ENCODE results near the gene CFAP47. TPM values are rescaled to one million over a fixed set of nuclear protein-coding genes. Genes with fewer than 3 reads are reported as not detected.
"Not testable (repeated sequence)": the region's sequence is repeated elsewhere in the genome, so short reads cannot be mapped to it uniquely, and the experiment has no call there.

CFAP47 gene
- total RNA-seq, 4 donors from 2014 or later: 0.03 TPM; not detected in 3

DNA sequence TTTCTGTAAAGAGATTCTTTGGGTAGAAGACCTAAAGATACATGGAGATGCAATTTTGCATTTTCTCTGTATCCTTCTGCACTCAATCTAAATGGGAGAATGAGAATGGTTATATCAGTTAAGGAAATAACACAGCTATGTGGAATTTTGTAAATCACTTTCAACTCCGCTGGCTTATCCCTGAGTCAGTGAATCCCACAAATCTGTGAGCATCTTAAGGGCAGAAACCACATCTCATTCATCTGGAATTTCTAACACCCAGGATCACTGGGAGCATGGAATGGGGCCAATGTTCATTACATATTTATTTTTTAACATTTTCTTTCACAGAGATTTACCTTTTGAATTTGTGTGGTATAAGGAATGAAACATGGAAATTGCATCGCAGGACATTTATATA is 167.8 kb downstream of the CFAP47 start:
- no peak for DNase-seq (ENCODE audit: low spot score in 2 of 2)
- TF ChIP-seq POLR2A (IDR thresholded peaks at IDR 0.05): no peak
- TF ChIP-seq, protein P1, sequence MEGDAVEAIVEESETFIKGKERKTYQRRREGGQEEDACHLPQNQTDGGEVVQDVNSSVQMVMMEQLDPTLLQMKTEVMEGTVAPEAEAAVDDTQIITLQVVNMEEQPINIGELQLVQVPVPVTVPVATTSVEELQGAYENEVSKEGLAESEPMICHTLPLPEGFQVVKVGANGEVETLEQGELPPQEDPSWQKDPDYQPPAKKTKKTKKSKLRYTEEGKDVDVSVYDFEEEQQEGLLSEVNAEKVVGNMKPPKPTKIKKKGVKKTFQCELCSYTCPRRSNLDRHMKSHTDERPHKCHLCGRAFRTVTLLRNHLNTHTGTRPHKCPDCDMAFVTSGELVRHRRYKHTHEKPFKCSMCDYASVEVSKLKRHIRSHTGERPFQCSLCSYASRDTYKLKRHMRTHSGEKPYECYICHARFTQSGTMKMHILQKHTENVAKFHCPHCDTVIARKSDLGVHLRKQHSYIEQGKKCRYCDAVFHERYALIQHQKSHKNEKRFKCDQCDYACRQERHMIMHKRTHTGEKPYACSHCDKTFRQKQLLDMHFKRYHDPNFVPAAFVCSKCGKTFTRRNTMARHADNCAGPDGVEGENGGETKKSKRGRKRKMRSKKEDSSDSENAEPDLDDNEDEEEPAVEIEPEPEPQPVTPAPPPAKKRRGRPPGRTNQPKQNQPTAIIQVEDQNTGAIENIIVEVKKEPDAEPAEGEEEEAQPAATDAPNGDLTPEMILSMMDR (IDR thresholded peaks at IDR 0.05): no peak
- no peak overlapping the region for H3K4me3 ChIP-seq (ENCODE audit: low read depth, poor library complexity, severe bottlenecking)
- 69 to 79% methylated on average over 2 of the region's 2 CpGs for WGBS, 2 donors
- intact Hi-C loops (cut with DNase I; ENCODE audit: low total_unique reads): no loop called here

DNA sequence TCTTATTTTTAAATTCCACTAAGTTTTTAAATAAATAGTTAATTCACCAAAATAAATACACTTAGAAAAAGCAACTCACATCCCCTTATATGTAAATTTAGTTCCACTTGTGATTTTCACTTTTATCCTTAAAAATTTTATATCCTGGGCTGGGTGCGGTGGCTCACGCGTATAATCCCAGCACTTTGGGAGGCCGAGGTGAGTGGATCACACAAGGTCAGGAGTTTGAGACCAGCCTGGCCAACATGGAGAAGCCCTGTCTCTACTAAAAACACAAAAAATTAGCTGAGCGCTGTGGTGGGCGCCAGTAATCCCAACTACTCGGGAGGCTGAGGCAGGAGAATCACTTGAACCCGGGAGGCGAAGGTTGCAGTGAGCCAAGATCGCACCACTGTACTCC is 169.4 kb downstream of the CFAP47 start:
- intact Hi-C loops (cut with DNase I; ENCODE audit: low total_unique reads); H3K4me3 ChIP-seq (ENCODE audit: low read depth, poor library complexity, severe bottlenecking); DNase-seq (ENCODE audit: low spot score in 2 of 2): not testable (repeated sequence)
- WGBS, 2 donors: 89 to 94% methylated on average over 10 of the region's 10 CpGs

DNA sequence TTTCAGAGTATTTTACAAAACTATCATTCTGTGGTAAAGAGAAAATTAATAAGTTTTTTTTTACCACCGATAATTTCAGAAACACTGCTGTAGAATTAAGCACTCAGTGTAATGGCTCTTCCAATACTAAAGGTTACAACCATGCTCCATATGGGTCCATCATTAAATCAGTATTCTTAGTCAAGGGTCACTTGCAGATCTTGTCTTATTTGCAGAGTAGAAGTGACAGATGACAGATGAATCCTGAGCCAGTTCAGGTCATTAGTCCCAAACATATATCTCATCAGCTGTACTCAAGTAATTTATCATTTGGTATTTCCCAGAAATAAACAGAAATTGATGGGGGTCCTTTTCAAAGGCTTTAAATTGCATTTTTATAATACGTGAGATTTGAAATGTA is 182.9 kb downstream of the CFAP47 start:
- WGBS, 2 donors: 73 to 94% methylated on average over 2 of the region's 2 CpGs
- intact Hi-C loops (cut with DNase I; ENCODE audit: low total_unique reads): no loop called here

DNA sequence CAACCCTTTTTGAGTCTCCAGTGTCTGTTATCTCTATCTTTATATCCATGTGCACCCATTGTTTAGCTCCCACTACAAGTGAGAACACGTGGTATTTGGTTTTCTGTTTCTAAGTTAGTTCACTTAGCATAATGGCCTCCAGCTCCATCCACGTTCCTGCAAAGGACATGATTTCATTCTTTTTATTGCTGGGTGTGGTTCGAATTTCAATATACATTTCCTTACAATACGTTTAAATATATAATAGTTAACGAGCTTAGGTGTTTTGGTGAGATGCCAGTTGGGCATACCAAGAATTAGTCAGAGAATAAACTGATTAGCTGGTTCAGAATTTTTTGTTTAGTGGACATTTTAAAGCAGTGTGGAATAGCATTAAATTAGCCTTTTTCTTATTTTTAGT is 196.7 kb downstream of the CFAP47 start:
- intact Hi-C loops (cut with DNase I; ENCODE audit: low total_unique reads): no loop called here
- WGBS, 2 donors: 32% methylated on average over 5 of the region's 5 CpGs
- TF ChIP-seq, protein P1 (IDR thresholded peaks at IDR 0.05): no peak
- TF ChIP-seq POLR2A (IDR thresholded peaks at IDR 0.05): no peak
- no peak overlapping the region for H3K4me3 ChIP-seq (ENCODE audit: low read depth, poor library complexity, severe bottlenecking)
- no peak for DNase-seq (ENCODE audit: low spot score in 2 of 2)

More for the DNA sequence above, 182.9 kb downstream of the CFAP47 start:
- no peak for DNase-seq (ENCODE audit: low spot score in 2 of 2)
- no peak overlapping the region for H3K4me3 ChIP-seq (ENCODE audit: low read depth, poor library complexity, severe bottlenecking)
- TF ChIP-seq, protein P1 (IDR thresholded peaks at IDR 0.05): no peak
- TF ChIP-seq POLR2A (IDR thresholded peaks at IDR 0.05): no peak

DNA sequence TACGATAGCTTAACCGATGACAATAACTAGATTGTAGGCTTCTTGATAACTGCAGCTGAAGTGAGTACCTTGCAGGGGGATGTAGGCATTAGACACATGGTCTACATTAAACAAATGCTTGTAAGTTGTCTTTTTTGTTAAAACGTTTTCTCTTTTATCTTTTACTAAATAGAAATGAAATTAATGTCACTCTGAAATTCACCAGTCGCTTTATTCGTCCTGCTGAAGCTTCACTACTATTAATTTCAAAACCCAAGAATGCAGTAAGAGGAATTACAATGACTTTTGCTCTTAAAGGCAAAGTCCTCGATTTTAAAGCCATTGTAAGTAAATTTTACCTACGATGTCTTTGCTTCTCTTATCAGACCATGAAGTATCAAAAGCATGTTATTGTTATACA is 239.7 kb downstream of the CFAP47 start:
- WGBS, 2 donors: 59 to 80% methylated on average over 7 of the region's 7 CpGs
- intact Hi-C loops (cut with DNase I; ENCODE audit: low total_unique reads): no loop called here
- no peak for TF ChIP-seq POLR2A (IDR thresholded peaks at IDR 0.05)
- TF ChIP-seq, protein P1 (IDR thresholded peaks at IDR 0.05): no peak
- H3K4me3 ChIP-seq (ENCODE audit: low read depth, poor library complexity, severe bottlenecking): no peak overlapping the region
- DNase-seq (ENCODE audit: low spot score in 2 of 2): no peak

DNA sequence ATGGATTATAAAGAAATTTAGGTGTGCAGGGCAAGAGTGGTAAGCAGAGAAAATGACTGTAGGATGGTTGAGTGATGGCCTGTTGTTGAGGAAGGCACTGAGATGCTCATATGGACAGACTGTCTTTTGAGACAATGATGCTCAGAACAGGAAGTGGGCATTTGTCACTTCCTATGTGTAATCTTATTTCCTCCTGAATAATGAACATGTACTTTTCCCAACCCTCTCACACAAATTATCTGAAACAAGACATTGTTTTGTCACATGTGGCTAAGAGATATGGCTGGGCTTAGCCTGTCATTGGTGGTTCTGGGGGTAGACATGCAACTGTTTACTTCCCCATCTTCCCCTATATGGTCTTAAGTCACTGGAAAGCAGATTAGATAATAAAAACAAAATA is 240.5 kb downstream of the CFAP47 start:
- no peak for TF ChIP-seq POLR2A (IDR thresholded peaks at IDR 0.05)
- TF ChIP-seq, protein P1 (IDR thresholded peaks at IDR 0.05): no peak
- no peak overlapping the region for H3K4me3 ChIP-seq (ENCODE audit: low read depth, poor library complexity, severe bottlenecking)
- intact Hi-C loops (cut with DNase I; ENCODE audit: low total_unique reads): no loop called here
- DNase-seq (ENCODE audit: low spot score in 2 of 2): no peak
